Umbilical cord (tissue), 2 donors: ENCODE data around the gene TMUB1. TPM values are rescaled to one million over a fixed set of nuclear protein-coding genes. Genes with fewer than 3 reads are reported as not detected.

Source experiments
- DNase-seq: peaks from one replicate; pipeline ENCODE4 v3.0.0-alpha.2; 2015; ENCODE audit warnings: low spot score
- total RNA-seq: library from RNA; depleted of rRNA; stranded (reverse); fragments of >200 nt; gene quantifications from one replicate; pipeline ENCODE4 v1.2.3, GENCODE V29; 2014; ENCODE audit warnings: low replicate concordance; ENCODE audit not compliant: insufficient read depth

The TMUB1 gene
- total RNA-seq, 1 donor from 2014 or later, result 26.0 TPM

DNA sequence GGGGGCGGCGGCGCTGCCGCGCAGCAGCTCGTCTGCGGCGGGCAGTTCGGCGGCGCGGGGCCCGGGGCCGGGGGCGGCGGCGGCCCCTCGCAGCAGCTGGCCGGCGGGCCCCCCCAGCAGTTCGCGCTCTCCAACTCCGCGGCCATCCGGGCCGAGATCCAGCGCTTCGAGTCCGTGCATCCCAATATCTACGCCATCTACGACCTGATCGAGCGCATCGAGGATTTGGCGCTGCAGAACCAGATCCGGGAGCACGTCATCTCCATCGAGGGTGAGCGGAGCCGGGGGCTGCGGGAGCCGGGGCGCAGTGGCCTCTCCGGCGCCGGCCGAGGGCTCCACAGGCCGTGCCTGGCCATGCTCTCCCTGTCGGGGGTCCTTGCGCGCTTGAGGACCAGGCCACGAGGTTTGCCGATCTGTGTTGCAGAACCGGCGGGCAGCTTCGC is 3.5 kb upstream of the TMUB1 start:
- peak; percentile 40 for DNase-seq

DNA sequence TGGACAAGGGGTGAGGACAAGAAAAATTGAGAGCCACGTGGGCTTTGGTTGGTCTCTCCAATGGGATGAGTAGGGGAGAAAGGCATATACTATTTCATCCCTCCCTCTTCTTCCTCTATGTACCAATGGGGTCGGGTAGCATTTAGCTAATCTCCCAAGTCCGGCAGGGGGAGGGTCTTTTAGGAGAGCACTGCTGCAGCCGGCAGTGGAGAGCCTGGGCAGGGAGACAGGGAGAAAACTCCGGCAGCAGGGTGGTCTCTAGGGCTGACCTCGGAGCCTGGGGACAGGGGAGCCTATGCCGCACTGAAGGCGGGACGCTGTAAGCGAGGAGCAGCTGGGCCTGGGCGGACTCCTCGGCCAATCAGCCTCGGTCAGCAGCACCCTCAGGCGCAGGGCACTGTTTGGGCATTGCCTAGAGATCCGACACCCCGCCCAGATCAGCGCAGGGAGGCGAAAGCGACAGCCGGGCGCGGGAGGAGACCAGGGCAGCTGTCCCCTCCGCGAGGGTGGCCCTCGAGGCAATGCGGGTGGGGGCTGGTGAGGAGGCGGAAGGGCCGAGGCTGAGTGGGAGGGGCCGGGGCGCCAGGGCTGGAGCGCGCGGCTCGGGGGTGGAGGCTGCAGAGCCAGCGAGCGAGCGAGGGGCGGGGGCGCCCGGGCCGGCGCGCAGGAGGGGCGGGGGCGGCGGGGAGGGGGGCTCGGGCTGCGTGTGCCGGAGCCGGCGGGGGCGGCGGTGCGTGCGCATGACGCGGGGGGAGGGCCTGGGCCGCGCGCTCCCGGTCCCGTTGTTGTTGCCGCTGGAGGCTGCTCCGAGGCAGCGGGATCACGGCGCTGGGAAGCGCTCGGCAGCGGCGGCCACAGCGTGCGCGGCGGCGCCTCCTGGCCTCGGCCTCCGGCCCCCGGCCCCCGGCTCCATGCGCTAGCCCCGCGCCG is 2.7 kb upstream of the TMUB1 start, which contains the start of gene AGAP3:
Gene AGAP3, plus strand, starts transcription at position 785 of the 930 bp plus-strand sequence. CDS start 267 bp downstream, outside the sequence.
- peak; percentile 91 for DNase-seq

DNA sequence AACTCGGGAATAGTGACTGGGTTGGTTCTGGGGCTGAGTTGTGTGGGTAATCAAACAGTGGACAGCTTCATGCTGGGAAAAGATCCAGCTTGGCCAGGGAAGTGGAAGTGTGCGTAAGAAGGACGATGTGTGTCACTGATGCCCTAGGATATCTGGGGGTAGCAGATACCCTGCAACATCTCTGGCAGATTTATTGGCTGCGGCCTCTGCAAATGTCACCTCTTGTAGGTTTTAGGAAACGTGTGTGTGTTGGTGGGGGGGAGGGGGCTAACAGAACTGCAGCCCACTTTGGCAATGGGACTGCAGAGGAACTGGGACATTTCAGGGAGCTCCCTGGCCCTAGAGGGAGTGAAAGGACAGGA is 2.0 kb upstream of the TMUB1 start:
- no peak for DNase-seq

DNA sequence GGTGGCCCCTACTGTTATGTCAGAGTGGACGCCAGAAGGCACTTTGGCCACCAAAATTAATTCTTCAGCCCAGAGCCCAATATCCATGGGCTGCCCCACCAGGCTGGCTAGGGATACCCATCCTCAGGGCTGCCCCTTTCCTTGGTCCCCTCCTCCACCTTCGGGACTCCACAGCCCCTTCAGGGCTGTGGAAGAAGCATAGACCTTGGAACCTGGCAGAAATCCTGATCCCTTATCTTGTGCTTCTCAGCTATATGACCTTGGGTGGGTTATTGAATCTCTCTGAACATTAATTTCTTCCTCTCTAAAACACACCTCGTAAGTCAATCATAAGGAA is 499 bp upstream of the TMUB1 start:
- DNase-seq, result no peak

DNA sequence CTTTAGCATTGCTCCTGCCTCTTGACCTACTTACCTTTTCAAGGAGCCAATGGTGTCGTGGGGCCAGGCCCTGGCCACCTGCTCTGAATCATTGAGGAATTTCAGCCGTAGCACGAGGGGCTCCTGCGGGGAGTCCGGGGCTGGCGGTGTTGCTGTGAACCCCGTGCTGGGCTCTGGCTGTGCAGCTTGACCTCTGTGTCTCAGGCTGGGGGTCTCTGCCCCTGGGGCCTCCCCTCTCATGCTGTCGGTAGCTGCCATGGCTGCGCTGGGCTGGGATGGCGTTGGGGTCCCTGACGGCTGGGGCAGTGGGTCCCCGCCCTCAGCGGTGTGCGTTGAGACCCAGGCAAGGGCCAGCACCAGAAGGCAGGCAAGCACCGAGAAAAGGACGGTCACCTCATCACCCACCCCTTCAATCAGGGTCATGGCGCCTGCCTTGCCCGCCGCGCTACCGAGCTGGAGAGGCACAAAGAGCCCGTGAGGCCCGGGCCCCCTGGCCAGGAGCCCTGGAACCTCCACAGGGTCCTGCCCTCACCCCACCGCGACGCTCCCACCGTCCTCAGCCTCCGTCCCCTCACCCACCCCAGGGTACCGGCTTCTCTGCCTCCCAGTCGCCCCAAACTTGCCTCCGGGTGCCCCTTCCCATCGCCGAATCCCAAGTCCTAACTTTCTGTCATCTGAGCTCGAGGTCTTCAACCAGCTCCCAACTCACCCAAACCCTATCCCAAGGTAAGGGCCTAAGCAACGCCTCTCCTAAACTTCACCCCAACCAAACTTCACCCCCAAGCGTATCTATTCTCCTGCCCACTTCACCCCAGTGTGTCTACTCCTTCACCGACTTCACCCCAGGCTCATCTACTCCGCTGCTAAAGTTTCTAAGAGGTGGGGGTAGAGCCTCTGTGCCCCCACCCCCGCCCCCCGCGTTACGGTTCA is 887 bp downstream of the TMUB1 start:
- no peak for DNase-seq

DNA sequence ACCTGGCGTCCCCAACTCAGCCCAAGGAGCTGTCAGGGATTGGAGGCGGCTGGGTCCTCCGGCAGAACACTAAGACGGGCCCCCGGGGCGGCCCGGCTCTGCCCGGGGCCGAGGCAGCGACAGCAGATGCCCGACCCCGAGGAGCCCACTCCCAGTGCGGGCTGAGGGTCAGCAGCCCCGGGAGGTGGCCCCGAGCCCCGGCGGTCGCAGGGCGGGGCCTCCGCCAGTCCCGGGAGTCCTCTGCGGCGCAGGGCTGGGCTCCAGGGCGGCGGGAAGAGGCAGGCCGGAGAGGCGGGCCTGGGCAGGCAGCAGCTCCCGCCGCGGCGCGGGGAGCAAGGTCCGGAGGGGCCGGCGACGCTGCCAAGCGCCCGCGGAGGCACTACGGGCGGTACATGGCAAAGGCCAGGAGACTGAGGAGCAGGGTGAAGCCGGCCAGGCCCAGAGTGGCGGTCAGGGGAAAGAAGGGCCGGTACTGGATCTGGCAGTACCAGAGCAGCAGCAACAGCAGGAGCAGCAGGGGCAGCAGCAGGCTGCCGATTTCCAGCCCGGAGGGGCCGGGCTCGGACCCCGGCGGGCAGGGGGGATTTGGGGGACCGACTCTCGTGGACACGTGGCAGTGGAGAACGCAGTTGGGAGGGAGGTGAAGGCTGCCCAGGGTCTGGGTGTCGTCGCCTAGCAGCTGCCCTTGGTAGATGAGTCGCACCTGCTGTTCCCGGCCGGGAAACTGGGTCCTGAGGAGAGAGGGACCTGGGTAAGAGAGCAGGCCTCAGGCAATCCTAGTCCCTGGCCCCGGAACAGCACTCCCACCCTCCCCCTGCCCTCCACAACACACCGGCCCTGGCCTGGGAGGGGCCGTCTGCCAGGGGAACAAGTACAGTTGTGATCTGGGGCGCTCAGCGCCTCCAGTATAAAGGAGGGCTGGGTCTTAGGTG is 1.9 kb downstream of the TMUB1 start:
- DNase-seq, result peak; percentile 56

DNA sequence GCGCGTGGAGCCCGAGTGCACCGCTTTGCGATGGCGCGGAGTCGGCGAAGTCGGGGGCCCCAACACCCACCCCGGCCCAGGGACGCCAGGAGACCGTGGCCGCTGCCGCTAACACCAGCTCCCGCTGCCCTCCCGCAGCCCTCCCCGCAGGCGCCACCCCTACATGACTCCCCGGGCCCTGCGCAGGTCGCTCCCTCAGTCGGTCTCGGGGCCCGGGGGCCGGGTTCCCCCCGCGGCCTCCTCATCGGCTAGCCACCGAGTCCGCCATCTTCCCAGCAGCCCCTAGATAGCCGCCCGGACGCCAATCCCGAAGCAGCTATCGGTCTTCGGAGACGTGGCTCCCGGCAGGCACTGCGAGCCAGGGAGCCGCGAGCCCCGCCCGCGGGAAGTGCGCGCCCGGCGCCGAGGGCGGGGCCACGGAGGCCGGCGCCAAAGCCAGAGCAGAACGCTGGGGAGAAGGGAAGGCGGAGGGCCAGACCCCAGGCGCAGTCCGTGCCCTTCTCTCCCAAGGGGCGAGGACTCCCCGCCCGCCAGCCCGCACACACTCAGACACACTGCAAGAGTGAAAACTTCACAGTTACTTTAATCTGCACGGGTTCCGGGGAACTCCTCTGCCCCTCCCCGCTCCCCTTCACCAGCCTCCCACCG is 2.6 kb downstream of the TMUB1 start, which contains the start of gene FASTK:
Gene FASTK, minus strand, starts transcription at position 288 of the 648 bp plus-strand sequence. Its CDS starts 43 bp downstream, at position 245.
- peak; percentile 96 for DNase-seq

DNA sequence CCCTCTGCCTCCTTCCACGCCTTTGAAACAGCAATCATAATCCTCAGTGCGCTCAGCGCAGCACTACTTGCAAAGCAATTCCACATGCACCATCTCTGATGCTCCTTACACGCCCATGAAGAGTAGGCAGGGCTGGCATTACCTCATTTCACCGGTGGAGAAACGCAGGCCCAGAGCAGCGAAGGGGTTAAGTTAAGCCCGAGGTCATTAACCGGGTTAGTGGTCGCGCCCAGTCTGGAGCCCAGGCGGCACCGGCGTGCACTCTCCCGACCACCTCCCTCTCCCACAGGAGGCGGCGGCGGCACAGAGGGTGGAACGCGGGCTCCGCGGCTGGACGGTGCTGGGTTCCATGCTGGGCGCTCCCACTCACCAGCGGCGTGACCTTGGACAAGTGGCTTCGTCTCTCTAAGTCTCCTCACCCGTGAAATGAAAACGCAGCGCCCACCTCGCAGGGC is 3.2 kb downstream of the TMUB1 start:
- DNase-seq, result peak; percentile 56

DNA sequence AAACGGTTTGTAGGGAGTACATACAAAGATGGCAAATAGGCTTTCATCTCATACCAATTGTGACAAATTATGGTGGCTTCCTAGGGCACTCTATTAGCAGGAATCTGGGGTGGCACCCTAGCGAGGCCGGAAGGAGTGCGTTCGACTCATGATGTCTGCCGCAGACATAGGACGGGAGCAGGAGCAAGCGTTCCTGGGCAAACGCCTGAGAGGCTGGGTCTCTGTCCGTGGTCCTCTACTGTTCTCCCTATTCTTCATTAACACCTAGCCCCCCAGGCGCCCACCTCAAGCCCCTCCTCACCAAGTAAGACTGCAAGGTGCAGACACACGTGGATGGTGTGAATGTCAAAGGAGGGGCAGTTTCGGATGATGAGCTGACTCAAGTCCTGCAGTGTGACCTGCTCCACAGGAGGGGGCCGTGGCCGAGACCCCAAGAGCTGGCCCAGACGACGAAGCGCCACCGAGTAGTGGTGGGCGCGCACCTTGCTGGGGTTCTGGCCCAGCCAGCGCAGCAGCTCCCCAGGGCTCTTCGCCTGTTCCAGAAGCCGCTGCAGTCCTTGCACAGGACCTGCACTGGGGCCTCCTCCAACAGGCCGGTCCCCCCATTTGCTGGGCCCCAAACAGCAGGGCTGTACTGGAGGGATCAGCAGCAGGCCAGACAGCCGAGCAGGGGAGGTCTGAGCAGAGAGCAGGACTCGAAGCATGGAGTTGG is 3.9 kb downstream of the TMUB1 start:
- DNase-seq, result no peak

DNA sequence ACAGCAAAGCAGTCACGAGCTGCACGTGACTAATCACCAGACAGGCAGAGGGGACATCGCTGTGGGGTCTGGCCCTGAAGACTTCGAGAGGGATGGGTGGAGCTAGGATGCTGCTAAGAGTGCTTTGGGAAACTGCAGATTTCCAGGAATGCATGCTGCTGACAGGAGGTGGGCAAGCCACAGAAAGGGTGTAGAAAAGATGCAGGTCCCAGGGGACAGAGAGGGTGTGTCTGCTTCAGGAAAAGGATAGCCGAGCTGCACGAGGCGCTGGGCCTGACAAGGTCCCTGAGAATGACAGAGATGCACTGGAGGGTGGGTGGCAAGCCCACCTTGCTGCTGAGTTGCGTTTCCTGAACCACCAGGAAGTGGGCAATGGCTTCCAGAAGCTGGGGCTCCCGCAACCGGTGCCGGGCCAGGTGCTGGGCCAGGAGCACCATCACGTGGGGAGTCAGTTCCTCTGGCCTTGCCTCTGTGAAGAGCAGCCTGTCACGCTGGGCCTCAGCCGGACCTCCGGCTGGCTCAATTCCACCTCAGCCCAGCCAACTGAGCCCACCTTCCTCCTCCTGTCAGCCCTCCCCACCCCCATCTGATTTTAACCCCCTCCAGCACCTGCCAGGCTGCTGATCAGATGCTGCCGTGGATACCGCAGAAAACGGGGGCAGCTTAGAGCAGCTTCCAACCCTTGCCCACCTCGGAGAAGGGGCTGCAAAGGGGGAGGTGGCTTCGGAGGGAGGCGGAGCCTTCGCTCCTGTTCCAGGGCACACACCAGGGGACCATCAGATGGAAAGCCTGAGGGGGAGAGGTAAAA is 4.9 kb downstream of the TMUB1 start:
- no peak for DNase-seq

DNA sequence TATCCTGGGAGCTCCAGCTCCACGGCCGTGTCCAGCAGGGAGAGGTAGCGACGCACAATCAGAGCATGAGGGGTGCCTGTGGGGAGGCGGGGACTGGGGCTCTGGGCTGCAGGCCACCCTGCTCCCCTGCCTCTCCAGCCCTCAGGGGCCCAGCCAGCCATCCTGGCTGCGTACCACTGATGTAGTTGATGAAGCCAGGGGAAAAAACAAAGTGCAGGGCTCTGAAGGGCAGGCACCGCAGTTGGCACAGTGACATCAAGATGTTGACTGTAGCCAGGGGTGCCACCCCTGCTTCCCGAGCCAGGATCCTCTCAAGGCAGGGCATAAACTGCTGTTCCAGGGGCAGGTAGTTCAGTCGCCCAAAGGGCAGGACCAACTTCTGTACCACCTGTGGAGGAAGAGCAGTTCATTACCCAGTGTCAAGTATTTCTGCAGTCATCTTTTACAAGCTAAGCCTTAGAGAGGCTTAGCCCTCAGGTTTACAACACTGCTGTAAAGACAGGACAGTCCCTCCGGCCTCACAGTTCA is 5.5 kb downstream of the TMUB1 start:
- no peak for DNase-seq

DNA sequence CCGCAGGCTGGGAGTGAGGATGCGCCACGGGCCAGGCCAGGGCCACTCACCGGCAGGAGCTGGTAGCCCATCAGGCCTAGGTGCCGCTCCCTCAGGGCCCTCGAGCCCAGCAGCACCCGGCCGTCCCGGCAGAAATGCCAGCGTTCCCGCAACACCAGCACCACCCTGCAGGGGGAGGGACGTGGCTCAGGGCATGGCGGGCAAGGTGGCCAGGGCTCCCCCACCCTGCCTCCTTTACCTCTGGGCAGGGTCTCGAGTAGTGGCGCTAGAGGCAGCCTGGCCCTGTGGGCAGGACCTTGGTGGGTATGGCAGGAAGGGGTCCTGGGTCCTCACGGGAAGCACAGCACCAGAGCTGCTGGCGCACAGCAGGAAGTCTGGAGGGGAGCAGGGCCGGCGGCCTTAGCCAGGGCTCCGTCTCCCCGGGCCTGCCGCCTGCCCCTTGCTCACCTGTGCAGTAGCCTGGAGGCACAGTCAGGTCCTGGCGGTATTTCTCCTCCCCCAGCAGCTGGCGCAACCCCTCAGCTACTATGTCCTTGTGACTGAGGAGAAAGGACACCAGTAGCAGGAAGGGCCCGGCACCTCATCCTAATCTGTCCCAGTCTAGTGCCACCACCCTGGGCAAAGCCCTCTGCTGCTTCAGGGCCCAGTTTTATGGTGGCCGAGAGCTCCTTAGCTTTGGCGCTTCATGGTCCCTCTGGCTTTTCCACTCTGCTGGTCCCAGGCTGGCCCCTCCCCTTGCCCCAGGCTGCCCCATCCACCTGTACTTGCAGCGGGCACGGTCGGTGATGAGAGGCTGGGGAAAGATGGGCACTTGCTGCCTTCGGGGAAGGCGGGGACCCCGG is 6.2 kb downstream of the TMUB1 start:
- DNase-seq, result no peak

DNA sequence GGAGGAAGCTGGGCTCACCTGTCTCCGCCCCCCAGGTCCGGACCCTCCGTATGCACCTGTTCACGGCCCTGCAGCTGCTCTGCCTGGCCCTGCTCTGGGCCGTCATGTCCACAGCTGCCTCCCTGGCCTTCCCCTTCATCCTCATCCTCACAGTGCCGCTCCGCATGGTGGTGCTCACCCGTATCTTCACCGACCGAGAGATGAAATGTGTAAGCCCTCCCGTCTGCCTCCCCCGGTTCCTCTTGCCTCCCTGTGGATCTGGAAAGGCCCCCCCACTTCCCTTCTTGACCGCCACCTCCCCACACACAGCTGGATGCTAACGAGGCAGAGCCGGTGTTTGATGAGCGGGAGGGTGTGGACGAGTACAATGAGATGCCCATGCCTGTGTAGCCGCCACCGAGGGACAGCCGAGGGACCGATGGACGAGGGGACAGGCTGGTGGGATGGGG is 7.3 kb downstream of the TMUB1 start:
- DNase-seq, result no peak

DNA sequence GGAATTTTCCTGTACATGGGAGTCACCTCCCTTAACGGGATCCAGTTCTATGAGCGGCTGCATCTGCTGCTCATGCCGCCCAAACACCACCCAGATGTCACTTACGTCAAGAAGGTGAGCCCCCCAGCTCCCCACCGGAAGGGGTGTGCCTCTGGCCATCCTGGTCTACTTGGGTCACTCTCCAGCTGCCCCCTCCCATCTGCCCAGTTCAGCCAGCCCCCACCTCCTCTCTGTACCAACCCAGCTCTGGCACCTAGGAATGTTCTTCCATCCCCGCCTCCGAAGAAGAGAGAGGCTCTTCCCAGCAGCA is 7.7 kb downstream of the TMUB1 start:
- no peak for DNase-seq

DNA sequence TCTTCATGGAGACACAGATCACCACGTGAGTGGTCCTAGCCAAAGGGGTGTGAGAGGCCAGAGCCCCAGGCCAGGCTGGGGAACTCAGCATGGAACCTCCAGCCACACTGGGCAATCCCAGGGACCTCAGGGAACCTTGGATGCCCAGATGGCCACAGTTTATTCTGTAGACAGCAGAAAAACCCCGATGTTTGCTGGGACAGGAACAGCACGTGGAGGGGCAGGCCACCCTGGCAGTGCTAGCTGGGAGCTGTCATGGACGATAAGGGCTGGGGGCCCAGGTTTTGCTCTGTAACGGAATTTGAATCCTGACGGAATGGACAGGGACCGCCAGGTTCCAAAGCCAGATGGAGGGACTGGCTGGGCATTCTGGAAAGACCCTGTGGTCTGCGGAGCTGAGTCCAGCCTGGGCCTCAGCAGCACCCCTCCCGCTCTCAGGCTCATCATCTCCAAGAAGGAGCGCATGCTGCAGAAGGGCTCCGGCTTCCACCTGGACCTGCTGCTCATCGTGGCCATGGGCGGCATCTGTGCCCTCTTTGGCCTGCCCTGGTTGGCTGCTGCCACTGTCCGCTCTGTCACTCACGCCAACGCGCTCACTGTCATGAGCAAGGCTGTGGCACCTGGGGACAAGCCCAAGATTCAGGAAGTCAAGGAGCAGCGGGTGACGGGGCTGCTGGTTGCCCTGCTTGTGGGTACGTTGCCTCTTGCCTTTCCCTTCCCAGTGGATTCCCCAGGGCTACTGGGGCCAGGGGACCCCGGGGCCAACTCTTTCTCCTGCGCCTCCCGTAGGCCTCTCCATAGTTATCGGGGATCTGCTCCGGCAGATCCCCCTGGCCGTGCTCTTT is 8.3 kb downstream of the TMUB1 start:
- DNase-seq, result no peak

DNA sequence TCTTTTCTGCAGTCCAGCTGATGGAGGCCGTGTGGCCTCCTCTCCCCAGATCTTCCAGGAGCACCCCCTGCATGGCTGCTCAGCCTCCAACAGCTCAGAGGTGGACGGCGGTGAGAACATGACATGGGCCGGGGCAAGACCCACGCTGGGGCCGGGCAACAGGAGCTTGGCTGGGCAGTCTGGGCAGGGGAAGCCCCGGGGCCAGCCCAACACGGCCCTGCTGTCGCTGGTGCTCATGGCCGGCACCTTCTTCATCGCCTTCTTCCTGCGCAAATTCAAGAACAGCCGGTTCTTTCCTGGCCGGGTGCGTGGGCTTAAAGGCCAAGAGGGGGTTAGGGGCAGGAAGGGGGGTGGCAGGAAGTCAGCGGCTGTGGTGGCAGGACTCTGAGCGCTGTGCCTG is 9.3 kb downstream of the TMUB1 start:
- no peak for DNase-seq
